HCT116 (cell line): ENCODE results near the gene TFIP11. TPM values are rescaled to one million over a fixed set of nuclear protein-coding genes. Genes with fewer than 3 reads are reported as not detected.

Experiments used
- ATAC-seq: fragments of 200-7000 bp; cut with Tn5 transposase; 2 replicates; pipeline ENCODE4 v1.9.1; 2020; ENCODE audit warnings: mild to moderate bottlenecking, moderate library complexity
- BruUV-seq: library from RNA; stranded (reverse); fragments of 400-500 nt; replicated peaks from 2 replicates; lab custom pipeline; 2021; lab: Mats Ljungman, UMichigan
- CTCF ChIA-PET: fragments of 300-600 bp; sonication (Branson Sonifier 250); formaldehyde crosslinking; loops from one replicate; lab custom pipeline; 2021; ENCODE audit warnings: antibody characterized with exemption; lab: Charles Lee
- POLR2A ChIA-PET: fragments of 300-600, 350-600 bp; sonication (Branson Sonifier 250); formaldehyde crosslinking; loops from one replicate; lab custom pipeline; 2021; ENCODE audit warnings: antibody characterized with exemption; lab: Charles Lee
- RAD21 ChIA-PET, 2 experiments: fragments of 300-600 bp; sonication (Branson Sonifier 250); formaldehyde crosslinking; loops; one replicate each; lab custom pipeline; 2023; ENCODE audit warnings: low total read pairs in 2 of 2; ENCODE audit not compliant: uncharacterized antibody in 2 of 2, unreplicated experiment in 2 of 2, low non-redundant PET in 1 of 2; lab: Charles Lee
- DNase-seq: peaks from one replicate; pipeline ENCODE4 v3.0.0-alpha.2; 2010; ENCODE audit warnings: low read depth, low spot score
- H2AFZ ChIP-seq: fragments of 200-600 bp; shearing (Covaris generic), sonication (generic); 2 replicates; pipeline ENCODE4 v1.6.1; 2017; ENCODE audit warnings: low read depth, mixed run types, mixed read lengths, antibody characterized with exemption, low read length; ENCODE audit not compliant: poor library complexity, severe bottlenecking
- H3K27ac ChIP-seq: 2 replicates; pipeline ENCODE4 v1.5.1; 2012; ENCODE audit warnings: low read depth, low read length
- H3K27me3 ChIP-seq: fragments of 200-600 bp; sonication (generic); 2 replicates; pipeline ENCODE4 v1.6.1; 2016; ENCODE audit warnings: mixed run types, low read length, mixed read lengths; ENCODE audit not compliant: insufficient read depth
- H3K36me3 ChIP-seq, 2 experiments: fragments of 200-500 bp in 1 of 2; fragments of 200-600 bp in 1 of 2; sonication (Bioruptor generic) in 1 of 2; sonication (generic) in 1 of 2; 2 replicates each; pipeline versions ENCODE4 v1.5.1 to v1.6.1; 2014 to 2016; ENCODE audit warnings: low read length in 2 of 2, inconsistent platforms in 1 of 2, mixed read lengths in 1 of 2, mixed run types in 1 of 2; ENCODE audit not compliant: insufficient read depth in 2 of 2, control insufficient read depth in 1 of 2
- H3K4me1 ChIP-seq, 2 experiments: fragments of 200-600 bp in 1 of 2; sonication (generic) in 1 of 2; 2 replicates each; pipeline versions ENCODE4 v1.5.1 to v1.6.1; 2012 to 2017; ENCODE audit warnings: low read length in 2 of 2, inconsistent platforms in 1 of 2, mild to moderate bottlenecking in 1 of 2, mixed read lengths in 1 of 2, mixed run types in 1 of 2, moderate library complexity in 1 of 2; ENCODE audit not compliant: insufficient read depth in 2 of 2, control insufficient read depth in 1 of 2
- H3K4me2 ChIP-seq: fragments of 200-600 bp; sonication (generic); 2 replicates; pipeline ENCODE4 v1.6.1; 2017; ENCODE audit warnings: mixed run types, low read length, mixed read lengths
- H3K4me3 ChIP-seq, 2 experiments: fragments of 200-600 bp in 1 of 2; sonication (generic) in 1 of 2; replicated peaks in 1 of 2; 2 replicates each; pipeline ENCODE4 v1.5.1; 2011 to 2016; ENCODE audit warnings: low read length in 2 of 2, control low read depth in 1 of 2, low read depth in 1 of 2, mild to moderate bottlenecking in 1 of 2, mixed read lengths in 1 of 2, mixed run types in 1 of 2
- H3K79me2 ChIP-seq: fragments of 200-600 bp; sonication (generic); 2 replicates; pipeline ENCODE4 v1.6.1; 2017; ENCODE audit warnings: mild to moderate bottlenecking, mixed run types, low read length, moderate library complexity, mixed read lengths; ENCODE audit not compliant: insufficient read depth
- H3K9ac ChIP-seq: fragments of 200-600 bp; sonication (generic); 2 replicates; pipeline ENCODE4 v1.6.1; 2016; ENCODE audit warnings: low read length, mixed read lengths
- H3K9me2 ChIP-seq: fragments of 200-600 bp; sonication (generic), shearing (Covaris generic); 2 replicates; pipeline ENCODE4 v1.6.1; 2017; ENCODE audit warnings: mixed run types, mild to moderate bottlenecking, moderate library complexity; ENCODE audit not compliant: insufficient read depth
- H3K9me3 ChIP-seq, 2 experiments: fragments of 200-500 bp in 1 of 2; fragments of 200-600 bp in 1 of 2; sonication (Bioruptor generic) in 1 of 2; sonication (generic) in 1 of 2; 2 replicates each; pipeline ENCODE4 v1.6.1; 2014 to 2017; ENCODE audit warnings: low read length in 2 of 2, mixed read lengths in 2 of 2, inconsistent platforms in 1 of 2, low read depth in 1 of 2, mild to moderate bottlenecking in 1 of 2, mixed run types in 1 of 2, moderate library complexity in 1 of 2; ENCODE audit not compliant: control insufficient read depth in 1 of 2, insufficient read depth in 1 of 2
- H4K20me1 ChIP-seq: fragments of 200-600 bp; sonication (generic), shearing (Covaris generic); 2 replicates; pipeline ENCODE4 v1.6.1; 2017; ENCODE audit warnings: mixed run types, mild to moderate bottlenecking, moderate library complexity; ENCODE audit not compliant: insufficient read depth
- CBX3 ChIP-seq: IDR thresholded peaks from 2 replicates; pipeline ENCODE4 v1.6.1; 2012; ENCODE audit warnings: low read depth
- CEBPB ChIP-seq: IDR thresholded peaks from 2 replicates; pipeline ENCODE4 v1.6.1; 2012; ENCODE audit warnings: low read depth
- CTCF ChIP-seq, 3 experiments: fragments of 200-600 bp in 1 of 3; sonication (generic) in 1 of 3; IDR thresholded peaks in 2 of 3; conservative IDR thresholded peaks in 1 of 3; 2 replicates each; pipeline ENCODE4 v1.5.1; 2012 to 2017; ENCODE audit warnings: low read depth in 2 of 3, low read length in 2 of 3, antibody characterized with exemption in 1 of 3, borderline replicate concordance in 1 of 3, control low read depth in 1 of 3, mild to moderate bottlenecking in 1 of 3, mixed read lengths in 1 of 3, mixed run types in 1 of 3, moderate library complexity in 1 of 3; ENCODE audit not compliant: insufficient read depth in 1 of 3
- EZH2phosphoT487 ChIP-seq: fragments of 200-600 bp; IDR thresholded peaks from 2 replicates; pipeline ENCODE4 v1.6.1; 2018; ENCODE audit warnings: antibody characterized with exemption, borderline replicate concordance
- MAX ChIP-seq: IDR thresholded peaks from 2 replicates; pipeline ENCODE4 v1.6.1; 2012
- POLR2AphosphoS5 ChIP-seq: IDR thresholded peaks from 2 replicates; pipeline ENCODE4 v1.6.1; 2011; ENCODE audit warnings: mild to moderate bottlenecking, low read depth, low read length, moderate library complexity
- SIN3A ChIP-seq: IDR thresholded peaks from 2 replicates; pipeline ENCODE4 v1.6.1; 2012; ENCODE audit warnings: low read depth
- SP1 ChIP-seq: IDR thresholded peaks from 2 replicates; pipeline ENCODE4 v1.6.1; 2012; ENCODE audit warnings: low read depth
- TCF7L2 ChIP-seq: IDR thresholded peaks from 2 replicates; pipeline ENCODE4 v1.7.0; 2011; ENCODE audit warnings: borderline replicate concordance, inconsistent platforms; ENCODE audit not compliant: insufficient read depth, insufficient read length; ENCODE audit errors: extremely low read depth
- YY1 ChIP-seq: IDR thresholded peaks from 2 replicates; pipeline ENCODE4 v1.6.1; 2011; ENCODE audit warnings: low read length, low read depth, moderate library complexity, mild to moderate bottlenecking; ENCODE audit not compliant: insufficient replicate concordance; ENCODE audit errors: extremely low read depth
- ZNF274 ChIP-seq: fragments of 200-500 bp; sonication (Bioruptor generic); IDR thresholded peaks from 2 replicates; pipeline ENCODE4 v1.6.1; 2014; ENCODE audit warnings: mild to moderate bottlenecking, low read depth, low read length, inconsistent platforms
- intact Hi-C: fragments of 100-400 bp; cut with micrococcal nuclease; formaldehyde crosslinking; loops from 2 replicates; pipeline ENCODE4 v1.10.0; 2022
- total RNA-seq: library from RNA; stranded (reverse); gene quantifications from one replicate; pipeline ENCODE4 v1.2.1, GENCODE V29; 2021; ENCODE audit not compliant: unreplicated experiment
- TF ChIP-seq, protein P1 (sequence below): IDR thresholded peaks from 2 replicates; pipeline ENCODE4 v1.6.1; 2012

TFIP11 gene
- total RNA-seq, 1 experiment from 2014 or later = 28.1 TPM

- Histone ChIP-seq H3K4me3 (no peak overlapping the region), H3K9me2 (no peaks in the 10 kb centered on the region), H4K20me1 (no peaks in the 10 kb centered on the region), H3K4me1 (no peaks in the 10 kb centered on the region), H3K27me3 (no peaks in the 10 kb centered on the region), H3K9me3 (no peaks in the 10 kb centered on the region), H3K79me2 (peaks cover 14% of the 10 kb centered on the region), H3K27ac (no peak overlapping the region), H3K4me2 (no peak overlapping the region), H3K9ac (no peak overlapping the region), H3K36me3 (peaks cover 67 to 72% of the 10 kb centered on the region in 2 experiments), H2AFZ (no peak overlapping the region)
- ATAC-seq = no peak
- ChIA-PET POLR2A (no interaction called here), RAD21 (no interaction called here), CTCF (no interaction called here)
- TF ChIP-seq SIN3A = no peak
- no peak for TF ChIP-seq CEBPB
- TF ChIP-seq CBX3 = no peak
- no peak for TF ChIP-seq SP1
- TF ChIP-seq MAX = no peak
- TF ChIP-seq POLR2AphosphoS5 = no peak
- TF ChIP-seq CTCF (IDR thresholded peaks at IDR 0.05 in 2 of 3, conservative IDR thresholded peaks at IDR 0.05 in 1 of 3; ENCODE audit: borderline replicate concordance in 1 of 3, insufficient read depth in 1 of 3, low read depth in 2 of 3, low read length in 2 of 3) = no peak
- no peak for TF ChIP-seq TCF7L2
- no peak for DNase-seq
- intact Hi-C loops = no loop called here
- no TSS peak for BruUV-seq
These were observed 20.1 kb downstream of the TFIP11 start for GRCh38 chr22:26492220-26492619.

DNA sequence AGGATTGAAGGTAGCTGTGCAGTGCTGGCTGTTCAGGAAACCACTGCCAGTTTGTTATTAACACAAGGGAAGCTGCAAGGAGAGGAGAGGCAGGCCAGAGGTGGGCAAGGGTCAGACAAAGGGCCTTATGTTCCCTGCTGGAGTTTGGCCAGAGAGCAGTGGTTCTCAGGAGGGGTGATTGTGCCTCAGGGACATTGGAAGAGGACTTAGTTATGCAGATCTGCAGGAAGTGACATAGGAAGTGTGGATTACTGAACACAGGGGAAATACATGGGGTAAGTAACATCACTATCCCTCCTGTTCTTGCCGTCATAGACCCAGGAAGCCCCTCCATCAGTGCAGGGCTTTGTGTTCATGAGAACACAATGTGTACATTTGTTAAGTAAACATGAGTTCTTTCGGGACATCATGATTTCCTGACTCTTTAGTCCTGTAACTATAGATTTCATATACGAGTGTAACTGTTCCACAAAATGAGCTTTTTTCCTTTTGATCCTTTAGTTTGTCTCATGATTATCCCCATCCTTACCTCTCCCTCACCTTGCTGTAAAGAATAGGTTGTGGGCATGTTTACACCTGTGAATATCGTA is 22.7 kb downstream of the TFIP11 start:
- H3K4me1 ChIP-seq = peaks cover 7 to 8% of the 10 kb centered on the region in 2 experiments
- no peak overlapping the region for H3K27ac ChIP-seq
- no peak overlapping the region for H3K4me3 ChIP-seq
- no peaks in the 10 kb centered on the region for H3K27me3 ChIP-seq
- ChIA-PET POLR2A (no interaction called here), RAD21 (no interaction called here), CTCF (no interaction called here)
- no peak for ATAC-seq
- no peak for DNase-seq
- no peak overlapping the region for H3K9ac ChIP-seq
- H2AFZ ChIP-seq = no peak overlapping the region
- H3K36me3 ChIP-seq = peaks cover 50 to 57% of the 10 kb centered on the region in 2 experiments
- H3K79me2 ChIP-seq = peaks cover 32% of the 10 kb centered on the region
- no peaks in the 10 kb centered on the region for H3K9me3 ChIP-seq
- no peak for TF ChIP-seq CTCF (IDR thresholded peaks at IDR 0.05 in 2 of 3, conservative IDR thresholded peaks at IDR 0.05 in 1 of 3; ENCODE audit: borderline replicate concordance in 1 of 3, insufficient read depth in 1 of 3, low read depth in 2 of 3, low read length in 2 of 3)
- no peak for TF ChIP-seq ZNF274
- no peak for TF ChIP-seq EZH2phosphoT487
- TF ChIP-seq YY1 = no peak
- TF ChIP-seq, protein P1, sequence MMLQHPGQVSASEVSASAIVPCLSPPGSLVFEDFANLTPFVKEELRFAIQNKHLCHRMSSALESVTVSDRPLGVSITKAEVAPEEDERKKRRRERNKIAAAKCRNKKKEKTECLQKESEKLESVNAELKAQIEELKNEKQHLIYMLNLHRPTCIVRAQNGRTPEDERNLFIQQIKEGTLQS = no peak
- TF ChIP-seq CBX3 = no peak
- TF ChIP-seq, all 23 proteins: peak for 0
- BruUV-seq = no TSS peak
- H3K4me2 ChIP-seq = no peak overlapping the region
- intact Hi-C loops = no loop called here
- H3K9me2 ChIP-seq = no peaks in the 10 kb centered on the region
- no peaks in the 10 kb centered on the region for H4K20me1 ChIP-seq
